ENCODE measurements around the gene TPRG1. TPM values are rescaled to one million over a fixed set of nuclear protein-coding genes. Genes with fewer than 3 reads are reported as not detected.
A peak's percentile ranks its signal among the peaks of the same experiment; 100 is the strongest.

Gene TPRG1
- total RNA-seq, 1 experiment from 2014 or later, result 1.0 TPM

- POLR2A ChIA-PET (ENCODE audit: low non-redundant PET), result no interaction called here
- no peaks in the 10 kb centered on the region for H3K27me3 ChIP-seq (replicated peaks; ENCODE audit: insufficient read depth, low read depth, low read length, poor library complexity)
- CTCF ChIA-PET, result no interaction called here
- TF ChIP-seq CTCF (conservative IDR thresholded peaks at IDR 0.05; ENCODE audit: low read depth, low read length) (no peak), EZH2 (IDR thresholded peaks at IDR 0.05; ENCODE audit: borderline replicate concordance, low read depth, low read length, poor library complexity, severe bottlenecking) (no peak)
- peaks cover 38% of the 10 kb centered on the region for H3K4me1 ChIP-seq (ENCODE audit: insufficient read depth, low read length, poor library complexity, severe bottlenecking)
- no peaks in the 10 kb centered on the region for H3K36me3 ChIP-seq (ENCODE audit: insufficient read depth, low read length, poor library complexity, severe bottlenecking)
- intact Hi-C loops (cut with micrococcal nuclease; ENCODE audit: unreplicated experiment), result no loop called here
- BruUV-seq (replicated peaks), result no TSS peak
- H3K9me3 ChIP-seq (ENCODE audit: low read depth, low read length, poor library complexity, severe bottlenecking), result no peaks in the 10 kb centered on the region
- H3K4me3 ChIP-seq (ENCODE audit: low read depth, low read length, poor library complexity, severe bottlenecking), result no peak overlapping the region
- DNase-seq (ENCODE audit: low spot score), result no peak
- no peak overlapping the region for H3K27ac ChIP-seq (ENCODE audit: low read depth, low read length, poor library complexity, severe bottlenecking)
Measured at GRCh38 chr3:189301479-189301878, 129.7 kb downstream of the TPRG1 start.

- DNase-seq (ENCODE audit: low spot score), result no peak
- Histone ChIP-seq H3K36me3 (ENCODE audit: insufficient read depth, low read length, poor library complexity, severe bottlenecking) (no peaks in the 10 kb centered on the region), H3K27ac (ENCODE audit: low read depth, low read length, poor library complexity, severe bottlenecking) (no peak overlapping the region), H3K4me1 (ENCODE audit: insufficient read depth, low read length, poor library complexity, severe bottlenecking) (peaks cover 50% of the 10 kb centered on the region), H3K4me3 (ENCODE audit: low read depth, low read length, poor library complexity, severe bottlenecking) (no peak overlapping the region), H3K27me3 (replicated peaks; ENCODE audit: insufficient read depth, low read depth, low read length, poor library complexity) (no peaks in the 10 kb centered on the region), H3K9me3 (ENCODE audit: low read depth, low read length, poor library complexity, severe bottlenecking) (no peaks in the 10 kb centered on the region)
- ChIA-PET CTCF (no interaction called here), POLR2A (ENCODE audit: low non-redundant PET) (no interaction called here)
- intact Hi-C loops (cut with micrococcal nuclease; ENCODE audit: unreplicated experiment), result no loop called here
- TF ChIP-seq EZH2 (IDR thresholded peaks at IDR 0.05; ENCODE audit: borderline replicate concordance, low read depth, low read length, poor library complexity, severe bottlenecking) (no peak), CTCF (conservative IDR thresholded peaks at IDR 0.05; ENCODE audit: low read depth, low read length) (no peak)
- BruUV-seq (replicated peaks), result no TSS peak
Measured at GRCh38 chr3:189303584-189303983, 131.8 kb downstream of the TPRG1 start.

GRCh38 chr3:189304465-189305351 is 132.9 kb downstream of the TPRG1 start:
- no peaks in the 10 kb centered on the region for H3K27me3 ChIP-seq (replicated peaks; ENCODE audit: insufficient read depth, low read depth, low read length, poor library complexity)
- intact Hi-C loops (cut with micrococcal nuclease; ENCODE audit: unreplicated experiment), result no loop called here
- no peaks in the 10 kb centered on the region for H3K9me3 ChIP-seq (ENCODE audit: low read depth, low read length, poor library complexity, severe bottlenecking)
- POLR2A ChIA-PET (ENCODE audit: low non-redundant PET), result no interaction called here
- CTCF ChIA-PET, result no interaction called here
- no TSS peak for BruUV-seq (replicated peaks)
- H3K36me3 ChIP-seq (ENCODE audit: insufficient read depth, low read length, poor library complexity, severe bottlenecking), result no peaks in the 10 kb centered on the region
- peak overlapping the region; percentile 28 for H3K27ac ChIP-seq (ENCODE audit: low read depth, low read length, poor library complexity, severe bottlenecking)
- TF ChIP-seq EZH2 (IDR thresholded peaks at IDR 0.05; ENCODE audit: borderline replicate concordance, low read depth, low read length, poor library complexity, severe bottlenecking) (no peak), CTCF (conservative IDR thresholded peaks at IDR 0.05; ENCODE audit: low read depth, low read length) (no peak)
- H3K4me1 ChIP-seq (ENCODE audit: insufficient read depth, low read length, poor library complexity, severe bottlenecking), result peaks cover 50% of the 10 kb centered on the region
- DNase-seq (ENCODE audit: low spot score), result peak; percentile 63
- H3K4me3 ChIP-seq (ENCODE audit: low read depth, low read length, poor library complexity, severe bottlenecking), result no peak overlapping the region

Data from A673 (cell line).